Muscle of back (tissue), 13 donors: Measurements from ENCODE around the gene CNTNAP3B. TPM values are rescaled to one million over a fixed set of nuclear protein-coding genes. Genes with fewer than 3 reads are reported as not detected.
"Not testable (repeated sequence)": the region's sequence is repeated elsewhere in the genome, so short reads cannot be mapped to it uniquely, and the experiment has no call there.

ENCODE experiments used
- DNase-seq, 3 donors: peaks; one replicate each; pipeline versions ENCODE4 v3.0.0 to v3.0.0-alpha.2; 2013
- long read RNA-seq, 9 donors: transcript quantifications; one replicate each; lab custom pipeline, GENCODE V29; 2026
- polyA plus RNA-seq, 10 donors: library from polyadenylated mRNA; unstranded; fragments of 120-200 nt; gene quantifications; one replicate each; pipeline ENCODE4 v1.2.1, GENCODE V29; 2013; ENCODE audit not compliant: insufficient read length in 10 of 10

The CNTNAP3B gene
- polyA plus RNA-seq: 10 to 100 TPM in 2 of 10 donors, 1 to 10 TPM in 8; 4.1 to 13.0 (median 6.4) TPM
- long read RNA-seq, donor 1: 0 reads
- long read RNA-seq, donor 2: 0 reads
- long read RNA-seq, donor 3: 0 reads
- long read RNA-seq, donor 4: 0 reads
- long read RNA-seq, donor 5: 0 reads
- long read RNA-seq, donor 6: 0 reads
- long read RNA-seq, donor 7: 0 reads
- long read RNA-seq, donor 8: 0 reads
- long read RNA-seq, donor 9: 0 reads

DNA sequence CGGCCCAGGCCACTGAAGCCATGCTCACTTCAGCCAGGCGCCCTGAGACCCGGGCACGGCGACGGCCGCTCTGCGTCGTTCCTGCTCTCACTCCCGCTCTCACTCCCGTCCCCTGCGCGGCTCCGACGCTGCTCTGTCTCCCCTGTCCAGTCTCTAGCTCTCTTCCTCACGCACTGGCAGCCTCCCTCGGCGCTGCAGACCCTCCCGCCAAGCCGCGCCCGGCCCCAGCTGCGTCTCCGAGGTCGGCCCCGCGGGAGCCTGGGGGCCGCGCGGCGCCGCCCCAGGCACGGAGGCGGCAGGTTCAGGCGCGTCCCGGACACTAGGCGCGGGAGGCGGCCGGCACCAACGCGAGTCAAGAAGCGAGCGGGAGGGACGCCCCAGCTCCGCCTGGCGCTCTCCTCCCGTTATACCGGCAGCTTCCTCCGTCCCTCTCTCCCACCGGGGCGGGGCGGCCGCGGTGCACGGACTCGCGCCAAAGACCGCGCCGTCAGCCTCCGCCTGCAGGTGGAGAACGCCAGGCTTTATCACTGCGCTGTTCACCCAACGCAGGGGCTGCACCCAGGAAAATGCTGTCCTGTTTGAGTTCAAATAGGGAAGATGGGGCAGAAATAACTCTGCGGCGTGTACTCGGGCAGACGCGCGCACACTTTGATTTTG is at the start of gene CNTNAP3B:
CNTNAP3B (minus strand) TSS at position 354 of the 657 bp plus-strand sequence; CDS start at position 22, 332 bp downstream.
- peak in 1 of 3 donors; percentile 16 for DNase-seq

DNA sequence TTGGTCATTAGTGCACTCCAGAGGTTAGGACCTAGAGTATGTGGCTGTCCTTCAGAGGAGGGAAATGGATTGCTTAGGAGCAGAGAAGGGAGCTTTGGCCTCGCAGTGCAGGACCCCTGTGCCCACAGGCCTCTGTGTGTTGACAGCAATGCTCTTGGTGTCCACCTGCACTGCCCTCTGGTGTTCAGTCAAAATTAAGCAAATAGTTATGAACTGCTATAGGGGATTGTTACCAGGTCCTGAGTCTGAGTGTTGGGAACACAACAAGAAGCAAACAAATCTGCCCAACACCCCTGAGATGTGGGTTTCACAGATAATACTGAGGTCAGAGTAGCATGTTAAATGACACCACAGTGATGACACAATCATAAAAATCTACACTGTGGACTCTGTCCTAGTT is 31.1 kb upstream of the CNTNAP3B start:
- DNase-seq: peak in 2 of 3 donors; percentile 3 to 12

DNA sequence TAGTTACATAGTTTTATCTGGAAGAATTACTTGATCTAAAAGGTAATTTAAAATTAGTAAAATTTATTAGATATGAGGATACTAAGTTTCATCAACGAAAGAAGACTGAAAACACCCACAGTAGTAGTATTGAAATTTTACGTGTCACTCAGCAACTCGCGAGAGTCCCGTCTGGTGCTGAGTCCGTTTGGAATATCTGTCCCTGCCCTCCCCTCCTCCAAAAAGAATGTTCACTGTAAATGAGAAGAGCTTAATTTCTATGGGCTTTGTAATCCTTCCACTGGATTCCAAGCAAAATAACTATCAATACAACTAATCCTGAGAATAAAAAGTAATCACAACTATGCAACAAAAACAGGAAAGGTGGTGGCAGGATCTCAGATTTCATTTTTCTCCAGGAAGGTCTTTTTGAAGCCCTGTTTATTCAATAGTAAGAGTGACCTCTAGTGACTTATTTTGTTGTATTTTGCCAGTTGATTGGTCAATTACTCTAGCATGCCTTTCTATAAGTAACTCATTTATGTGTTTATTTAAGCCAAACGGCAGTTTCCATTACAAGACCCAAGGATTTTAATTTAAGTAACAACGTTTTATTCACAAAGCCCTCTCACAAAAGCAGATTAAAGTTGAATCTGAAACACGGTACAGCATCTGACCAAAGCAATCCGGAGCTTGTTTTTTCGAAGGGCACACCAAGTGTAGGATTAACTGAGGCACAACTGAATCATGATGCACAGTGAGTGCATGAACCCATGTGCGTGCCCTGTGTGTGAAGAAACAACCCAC is 2.0 kb downstream of the CNTNAP3B start:
- peak in 1 of 3 donors; percentile 47 for DNase-seq

DNA sequence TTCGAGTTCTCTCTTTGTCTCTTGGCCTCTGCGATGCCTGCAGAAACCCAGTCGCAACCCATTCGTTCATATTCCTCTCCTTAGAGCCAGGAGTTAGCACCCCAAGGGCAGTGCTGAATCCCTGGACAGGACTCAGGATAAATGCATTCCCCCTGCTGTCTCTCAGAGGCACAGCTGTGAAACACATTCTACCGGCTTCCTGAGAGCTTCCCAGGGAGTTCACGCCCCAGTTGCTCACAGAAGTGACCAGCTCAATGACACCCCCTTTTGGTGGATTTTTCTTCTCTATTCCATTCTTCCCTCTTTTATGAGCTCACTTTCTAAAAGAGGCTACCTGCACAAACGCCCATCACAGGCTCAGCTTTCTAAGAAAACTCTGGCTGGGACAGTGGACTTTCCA is 8.2 kb downstream of the CNTNAP3B start:
- DNase-seq: peak in 1 of 3 donors; percentile 0

DNA sequence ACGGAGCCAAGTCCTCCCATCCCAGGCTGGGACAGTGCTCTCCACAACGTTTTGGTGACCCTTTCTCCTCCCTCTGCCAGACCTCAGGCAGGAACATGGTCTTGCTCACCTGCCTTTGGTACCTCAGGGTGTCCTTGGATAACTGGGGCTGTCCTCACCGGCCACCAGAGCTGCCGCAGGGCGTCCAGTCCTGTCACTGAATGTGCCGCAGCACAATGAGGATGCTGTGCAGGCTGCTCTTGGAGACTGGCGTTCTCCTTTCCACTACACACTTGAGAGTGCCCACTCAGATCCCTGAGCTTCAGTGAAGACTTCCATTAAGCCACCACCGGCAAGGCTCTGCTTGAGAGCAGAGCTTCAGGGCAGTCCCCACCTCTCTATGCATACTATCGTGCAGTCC is 33.3 kb downstream of the CNTNAP3B start:
- not testable (repeated sequence) for DNase-seq

DNA sequence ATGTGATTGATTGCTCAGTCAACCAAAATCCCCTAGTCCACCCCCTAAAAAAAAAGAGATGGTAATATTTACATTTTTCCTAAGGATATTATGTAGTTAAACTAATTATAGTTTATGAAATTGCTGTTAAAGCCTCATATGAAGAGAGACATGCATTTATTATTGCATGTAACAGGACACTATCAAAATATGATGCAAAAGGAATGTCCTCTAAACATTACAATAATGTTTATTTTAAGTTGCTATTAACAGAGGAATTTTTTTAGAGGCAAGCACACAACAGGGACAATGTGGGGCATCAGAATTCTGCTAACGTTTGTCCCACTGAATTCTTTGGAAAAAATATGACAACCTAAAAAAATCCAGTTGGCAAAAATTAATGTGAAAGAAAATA is 44.7 kb downstream of the CNTNAP3B start:
- not testable (repeated sequence) for DNase-seq

DNA sequence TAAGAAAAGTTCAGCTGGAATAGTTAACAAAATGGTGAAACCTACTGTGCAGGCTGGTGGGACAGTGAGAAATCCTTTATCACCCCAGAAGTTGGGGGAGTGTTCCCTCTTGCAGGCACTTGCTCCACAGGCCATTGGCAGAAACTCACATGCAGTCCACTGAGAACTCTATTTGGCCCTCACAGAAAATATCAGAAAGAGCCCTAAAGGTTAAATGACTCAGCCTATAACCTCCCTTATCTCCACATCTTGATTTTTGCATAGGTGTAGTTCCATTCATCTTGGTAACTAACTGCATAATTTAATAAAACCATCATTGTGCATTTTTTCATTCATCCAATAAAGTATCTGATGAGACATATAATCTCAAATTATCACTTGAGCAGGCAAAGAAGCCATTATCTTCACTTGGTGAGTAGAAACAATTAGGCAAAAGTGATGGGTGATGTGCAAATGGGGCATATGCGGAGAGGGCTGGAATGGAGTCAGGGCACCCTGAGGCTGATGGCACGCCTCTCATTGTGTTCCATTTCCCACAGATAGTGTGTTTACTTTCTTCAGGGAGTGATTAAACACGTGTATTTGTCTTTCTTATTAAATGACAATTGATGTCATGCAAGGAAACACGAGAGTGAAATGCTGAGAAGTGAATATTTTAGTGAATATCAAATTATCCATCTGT is 45.2 kb downstream of the CNTNAP3B start:
- DNase-seq: not testable (repeated sequence)

DNA sequence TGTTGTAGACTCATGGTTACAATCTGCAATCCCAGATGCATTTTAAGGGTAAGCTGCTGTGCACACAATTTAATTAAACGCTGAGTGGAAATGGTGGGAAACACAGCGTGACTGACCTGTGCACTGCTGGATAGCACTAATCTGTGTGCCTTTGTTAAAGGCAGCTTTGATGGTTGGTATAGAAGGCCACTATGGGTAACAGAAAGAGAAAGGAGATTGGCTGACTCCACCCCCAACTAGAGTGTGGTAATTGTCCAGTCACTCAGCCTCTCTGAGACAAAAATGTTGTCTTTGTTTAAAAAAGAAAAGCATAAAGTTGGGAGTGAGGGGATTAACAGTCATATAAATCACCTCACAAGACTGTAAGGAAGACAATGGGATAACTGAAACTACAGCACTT is 48.9 kb downstream of the CNTNAP3B start:
- DNase-seq: not testable (repeated sequence)

DNA sequence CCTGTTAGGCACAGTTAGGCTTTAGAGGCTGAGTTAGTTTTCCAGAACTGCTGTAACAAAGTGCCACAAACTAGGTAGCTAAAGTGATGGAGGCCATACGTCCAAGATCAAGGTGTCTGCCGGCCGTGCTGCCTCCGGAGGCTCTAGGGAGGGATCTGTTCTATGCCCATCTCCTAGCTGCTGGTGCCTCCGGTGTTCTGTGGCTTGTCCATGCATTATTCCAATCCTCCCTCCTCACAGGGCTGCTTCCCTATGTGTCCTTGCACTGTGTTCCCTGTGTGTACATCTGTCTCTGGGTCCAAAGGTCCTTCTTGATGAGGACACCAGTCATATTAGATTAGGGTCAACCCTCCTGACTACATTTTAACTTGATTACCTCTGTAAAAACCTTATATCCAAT is 54.4 kb downstream of the CNTNAP3B start:
- not testable (repeated sequence) for DNase-seq

DNA sequence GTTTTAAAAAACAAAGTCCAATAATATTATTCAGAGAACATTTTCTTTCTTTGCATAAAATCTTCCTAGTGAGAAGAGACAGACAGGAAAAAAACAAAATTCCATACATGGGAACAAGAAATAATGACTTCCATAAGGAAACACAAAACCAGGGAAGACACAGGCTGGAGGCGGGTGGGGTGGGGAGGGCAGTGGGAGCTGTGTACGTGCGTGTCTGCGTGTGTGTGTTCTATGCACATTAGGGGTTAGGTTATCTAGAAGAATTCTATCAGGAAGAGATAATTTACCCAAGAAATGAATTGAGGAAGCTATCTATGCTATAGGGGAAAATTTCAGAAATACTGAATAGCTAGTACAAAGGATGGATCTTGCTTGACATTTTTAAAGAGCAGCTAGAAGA is 58.2 kb downstream of the CNTNAP3B start:
- not testable (repeated sequence) for DNase-seq

DNA sequence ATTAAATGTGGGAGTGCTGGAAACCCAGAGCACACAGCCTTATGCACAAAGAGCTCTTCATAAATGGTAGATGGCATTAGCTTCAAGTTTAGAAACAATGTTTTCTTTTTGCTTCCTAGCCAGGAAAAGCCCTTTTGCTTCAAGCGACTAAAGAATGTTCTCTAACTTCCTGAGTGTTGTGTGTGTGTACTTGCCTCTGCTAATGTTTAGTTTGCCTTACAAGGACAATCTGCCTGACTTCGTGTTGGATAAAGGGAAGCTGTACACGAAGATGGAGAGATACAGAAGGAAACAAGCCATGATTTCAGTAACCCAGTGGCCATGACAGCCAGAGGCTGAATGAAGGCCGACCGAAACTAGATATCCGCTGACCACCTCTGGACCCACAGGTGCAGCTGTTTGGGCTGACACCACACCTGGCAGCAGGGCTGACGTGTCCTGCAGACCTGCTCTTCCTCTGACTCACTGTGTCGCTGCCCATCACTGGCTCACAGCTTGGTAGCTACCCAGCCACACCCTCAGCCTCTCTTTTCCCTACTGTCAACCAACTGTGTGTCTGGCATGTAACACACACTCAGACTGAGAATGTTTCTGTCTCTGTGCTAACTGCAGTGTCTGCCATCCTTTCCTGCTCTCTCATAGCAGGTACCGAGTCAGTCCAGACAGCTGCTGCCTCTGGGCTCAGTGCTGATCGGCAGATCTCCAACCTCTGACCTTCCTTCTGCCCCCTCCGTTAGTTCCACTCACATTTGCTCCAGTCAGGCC is 59.0 kb downstream of the CNTNAP3B start:
- DNase-seq: not testable (repeated sequence)

DNA sequence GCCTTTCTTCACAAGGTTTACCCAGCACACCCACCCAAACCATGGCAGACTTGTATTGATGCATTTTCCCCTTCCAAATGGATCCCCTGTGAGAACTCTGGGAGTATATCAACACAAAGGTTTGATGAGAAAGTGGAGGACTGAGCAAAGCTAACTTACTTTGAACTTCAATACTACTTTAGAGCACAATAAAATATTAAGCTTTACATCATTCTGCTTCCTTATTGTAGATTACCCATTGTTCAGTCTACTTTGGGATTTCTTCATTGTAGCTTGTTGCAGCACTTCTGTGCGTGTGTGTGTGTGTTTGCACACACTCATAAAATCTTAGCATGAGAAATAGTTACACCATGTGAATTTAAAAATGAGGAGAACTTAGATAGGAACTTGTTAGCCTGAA is 75.4 kb downstream of the CNTNAP3B start:
- not testable (repeated sequence) for DNase-seq

DNA sequence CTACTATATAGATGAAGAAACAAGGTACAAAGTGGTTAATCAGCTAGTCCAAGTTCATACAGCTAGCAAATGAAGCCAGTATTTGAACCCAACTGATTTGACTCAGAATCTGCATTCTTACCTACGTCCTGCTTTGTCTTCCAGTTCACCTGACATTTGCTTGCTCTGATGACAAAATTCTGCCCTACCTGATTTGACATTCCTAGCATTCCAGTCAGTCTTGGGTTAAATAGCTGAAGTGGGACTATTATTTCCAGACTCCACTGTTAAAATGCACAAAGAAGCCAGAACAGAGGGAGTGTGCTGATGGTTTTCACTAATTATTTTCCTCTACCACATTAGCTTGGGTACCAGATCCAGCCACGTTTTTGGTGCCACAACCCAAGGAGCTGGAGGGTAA is 78.5 kb downstream of the CNTNAP3B start:
- not testable (repeated sequence) for DNase-seq

DNA sequence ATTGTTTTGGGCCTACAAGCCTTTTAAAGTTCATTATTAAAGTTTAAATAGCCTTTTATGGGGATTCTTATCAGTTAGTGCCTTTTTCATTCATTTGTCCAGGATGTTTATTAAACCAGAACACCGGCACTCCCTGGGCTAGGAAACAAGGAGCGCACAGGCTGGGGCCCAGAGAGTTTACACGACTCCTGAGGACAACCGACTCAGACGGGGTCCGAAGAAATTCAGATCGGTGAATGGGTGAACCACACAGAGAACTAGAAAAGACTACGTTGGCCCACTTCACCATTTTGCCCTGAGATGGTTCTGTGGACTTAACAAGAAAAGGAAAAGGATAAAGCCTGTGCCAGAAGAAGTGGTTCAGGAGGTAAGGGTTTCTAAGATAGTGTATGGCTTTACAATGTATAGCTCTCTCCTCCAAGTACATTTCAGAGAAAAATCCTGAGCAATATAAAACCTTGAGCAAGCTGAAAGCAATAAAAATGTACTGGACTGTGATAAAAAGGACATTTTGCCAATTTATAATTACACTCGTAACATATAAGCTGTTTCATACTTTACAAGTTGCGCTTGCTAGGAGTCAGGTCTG is 84.7 kb downstream of the CNTNAP3B start:
- not testable (repeated sequence) for DNase-seq

DNA sequence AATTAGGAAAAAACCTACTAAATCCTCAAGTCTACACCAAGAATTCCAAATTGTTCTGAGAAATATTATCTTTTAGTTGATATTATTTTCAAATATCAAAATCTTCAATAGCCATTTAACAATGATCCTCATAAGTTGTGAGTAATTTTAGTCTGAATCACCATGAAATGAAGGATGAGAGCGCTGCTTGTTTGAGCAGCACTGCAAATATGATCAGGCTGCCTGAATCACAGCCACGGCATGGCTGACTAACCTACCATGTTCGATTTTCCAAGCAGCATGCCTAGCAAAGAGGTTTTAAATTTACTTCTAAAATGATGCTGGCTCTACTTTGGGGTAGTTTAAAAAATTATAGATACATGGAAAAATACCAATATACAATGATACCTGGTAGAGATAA is 95.7 kb downstream of the CNTNAP3B start:
- DNase-seq: not testable (repeated sequence)

DNA sequence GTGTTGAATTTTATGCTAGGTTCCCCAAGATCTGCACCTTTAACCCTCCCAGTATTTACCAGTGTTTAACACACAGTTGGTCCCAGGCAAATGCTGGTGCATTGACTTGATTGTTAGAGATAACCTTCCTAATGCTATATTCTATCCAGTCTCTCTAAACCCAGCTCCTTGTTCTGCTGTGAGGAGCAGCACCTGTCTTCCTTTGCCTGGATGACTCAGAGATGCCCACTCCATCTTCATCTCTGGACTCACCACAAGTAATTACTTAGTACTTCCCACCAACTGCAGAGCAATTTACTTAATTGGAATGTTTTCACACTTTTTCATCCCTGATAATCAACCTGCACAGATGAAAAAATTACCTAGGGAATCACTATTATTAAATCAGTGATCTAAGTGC is 108.6 kb downstream of the CNTNAP3B start:
- not testable (repeated sequence) for DNase-seq

DNA sequence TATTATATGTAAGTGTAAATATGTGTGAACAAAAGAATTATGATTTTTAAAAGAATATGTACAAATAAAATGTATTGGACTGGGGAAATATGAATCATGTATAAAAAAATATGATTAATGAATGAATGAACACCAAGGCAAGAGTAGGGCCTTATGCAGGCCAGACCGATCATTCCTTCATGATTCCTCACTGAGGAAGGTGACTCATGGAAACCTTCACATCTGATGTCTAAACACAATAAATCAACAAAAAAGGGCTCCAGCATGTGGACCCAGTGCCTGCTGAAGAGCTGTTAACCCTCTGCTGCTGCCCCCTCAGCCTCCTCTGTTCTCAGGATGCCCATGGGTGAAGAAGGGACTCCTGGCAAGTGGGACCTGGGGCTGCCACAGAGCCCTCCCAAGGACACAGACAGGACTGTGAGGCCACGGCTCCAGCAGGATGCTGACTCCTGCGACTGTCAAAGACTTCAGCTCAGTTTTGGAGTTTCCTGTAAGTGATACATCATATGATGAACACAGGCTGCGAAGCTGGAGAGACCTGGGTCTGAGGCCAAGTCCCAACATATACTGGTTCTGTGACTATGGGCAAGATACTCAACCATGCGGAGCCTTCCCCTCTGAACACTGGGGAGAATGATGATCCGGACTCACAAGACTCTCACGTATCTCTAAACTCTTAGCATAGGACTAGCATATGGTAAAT is 110.9 kb downstream of the CNTNAP3B start:
- peak in 1 of 3 donors; percentile 0 for DNase-seq

DNA sequence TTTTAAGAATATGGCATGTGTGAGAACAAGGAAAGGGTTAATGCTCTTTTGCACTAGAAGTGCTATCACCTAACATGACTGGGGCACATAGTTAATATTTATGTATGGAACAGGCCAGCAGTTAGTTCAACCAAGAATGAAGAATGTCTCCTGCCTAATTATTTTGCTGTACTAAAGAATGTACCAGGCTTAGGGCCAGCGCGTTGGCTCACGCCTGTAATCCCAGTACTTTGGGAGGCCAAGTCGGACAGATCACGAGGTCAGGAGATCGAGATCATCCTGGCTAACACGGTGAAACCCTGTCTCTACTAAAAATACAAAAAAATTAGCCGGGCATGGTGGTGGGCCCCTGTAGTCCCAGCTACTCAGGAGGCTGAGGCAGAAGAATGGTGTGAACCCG is 114.9 kb downstream of the CNTNAP3B start:
- DNase-seq: not testable (repeated sequence)

DNA sequence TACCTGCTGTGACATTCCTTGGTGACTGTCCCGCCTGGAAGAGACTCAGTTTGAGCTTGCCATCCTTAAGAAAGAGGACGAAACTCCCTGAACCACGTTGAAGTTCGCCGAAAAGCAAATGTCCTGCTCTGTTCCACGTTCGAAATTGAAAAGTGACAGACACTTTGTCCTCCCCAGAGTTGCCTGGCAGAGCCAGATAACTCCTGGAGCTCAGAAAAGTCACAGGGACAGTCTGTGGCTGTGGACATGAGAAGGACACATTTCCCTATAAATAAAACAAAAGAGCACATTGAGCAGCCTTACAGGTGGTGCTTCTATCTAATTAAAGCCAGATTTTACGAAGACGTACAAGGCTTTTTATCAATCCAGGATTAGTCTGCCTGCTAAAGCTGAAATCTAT is 137.6 kb downstream of the CNTNAP3B start:
- not testable (repeated sequence) for DNase-seq

DNA sequence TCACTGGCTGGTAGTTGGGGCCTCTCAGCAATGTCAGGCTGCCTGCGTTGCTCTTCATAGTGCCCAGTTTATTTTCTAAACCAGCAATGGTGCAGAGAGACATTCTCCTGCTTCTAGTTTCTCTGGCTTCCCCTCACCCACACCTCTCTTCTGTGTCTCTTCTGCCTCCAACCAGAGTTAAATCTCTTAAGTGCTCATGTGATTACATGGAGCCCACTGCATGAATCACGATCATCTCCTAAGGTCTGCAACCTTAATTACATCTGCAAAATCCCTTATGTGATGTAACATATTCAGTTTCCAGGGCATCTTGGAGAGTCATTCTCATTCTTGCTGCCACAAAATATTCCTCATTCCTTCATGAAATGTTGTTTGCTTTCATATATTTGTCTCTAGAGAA is 149.0 kb downstream of the CNTNAP3B start:
- not testable (repeated sequence) for DNase-seq
